Lower lobe of right lung (tissue), 2 donors: Measurements from ENCODE around the gene GRM7. TPM values are rescaled to one million over a fixed set of nuclear protein-coding genes. Genes with fewer than 3 reads are reported as not detected.

ENCODE experiments used
- ATAC-seq, 2 donors: fragments of 200-7000 bp; cut with Tn5 transposase; one replicate each; pipeline ENCODE4 v1.9.1; 2020 to 2022; ENCODE audit warnings: mild to moderate bottlenecking in 2 of 2, moderate library complexity in 2 of 2
- DNase-seq: peaks from one replicate; pipeline ENCODE4 v3.0.0-alpha.2; 2020
- H3K27ac ChIP-seq: fragments of 200-600 bp; one replicate; pipeline ENCODE4 v1.8.0; 2022
- H3K27me3 ChIP-seq: fragments of 200-600 bp; one replicate; pipeline ENCODE4 v1.8.0; 2022; ENCODE audit warnings: low read depth
- H3K36me3 ChIP-seq: fragments of 200-600 bp; one replicate; pipeline ENCODE4 v1.8.0; 2022; ENCODE audit warnings: mild to moderate bottlenecking
- H3K4me1 ChIP-seq: fragments of 200-600 bp; one replicate; pipeline ENCODE4 v1.8.0; 2022
- H3K4me3 ChIP-seq: fragments of 200-600 bp; one replicate; pipeline ENCODE4 v1.8.0; 2022; ENCODE audit warnings: mild to moderate bottlenecking
- H3K9me3 ChIP-seq: fragments of 200-600 bp; one replicate; pipeline ENCODE4 v1.8.0; 2022
- intact Hi-C: fragments of 100-400 bp; cut with DNase I; formaldehyde crosslinking; loops from one replicate; pipeline ENCODE4 v1.11.0; 2022
- total RNA-seq: library from RNA; stranded (reverse); fragmentation: NEBNext Ultra II Directional; extraction: Animal tissue kit (Norgen Biotek cat#: 25700); gene quantifications from one replicate; pipeline ENCODE4 v1.2.1, GENCODE V29; 2021
- TF ChIP-seq, protein P1 (sequence below): fragments of 200-600 bp; IDR thresholded peaks from one replicate; pipeline ENCODE4 v1.8.0; 2022; ENCODE audit warnings: antibody characterized with exemption, mild to moderate bottlenecking
- donor health status: DM: no; HTN: yes; CAD: no; lungs with severe emphysema.

GRM7 gene
- total RNA-seq, 1 donor from 2014 or later, result 0.86 TPM

- H3K36me3 ChIP-seq, result no peaks in the 10 kb centered on the region
- ATAC-seq (no peak), DNase-seq (no peak)
- no peaks in the 10 kb centered on the region for H3K4me1 ChIP-seq
- TF ChIP-seq, protein P1, sequence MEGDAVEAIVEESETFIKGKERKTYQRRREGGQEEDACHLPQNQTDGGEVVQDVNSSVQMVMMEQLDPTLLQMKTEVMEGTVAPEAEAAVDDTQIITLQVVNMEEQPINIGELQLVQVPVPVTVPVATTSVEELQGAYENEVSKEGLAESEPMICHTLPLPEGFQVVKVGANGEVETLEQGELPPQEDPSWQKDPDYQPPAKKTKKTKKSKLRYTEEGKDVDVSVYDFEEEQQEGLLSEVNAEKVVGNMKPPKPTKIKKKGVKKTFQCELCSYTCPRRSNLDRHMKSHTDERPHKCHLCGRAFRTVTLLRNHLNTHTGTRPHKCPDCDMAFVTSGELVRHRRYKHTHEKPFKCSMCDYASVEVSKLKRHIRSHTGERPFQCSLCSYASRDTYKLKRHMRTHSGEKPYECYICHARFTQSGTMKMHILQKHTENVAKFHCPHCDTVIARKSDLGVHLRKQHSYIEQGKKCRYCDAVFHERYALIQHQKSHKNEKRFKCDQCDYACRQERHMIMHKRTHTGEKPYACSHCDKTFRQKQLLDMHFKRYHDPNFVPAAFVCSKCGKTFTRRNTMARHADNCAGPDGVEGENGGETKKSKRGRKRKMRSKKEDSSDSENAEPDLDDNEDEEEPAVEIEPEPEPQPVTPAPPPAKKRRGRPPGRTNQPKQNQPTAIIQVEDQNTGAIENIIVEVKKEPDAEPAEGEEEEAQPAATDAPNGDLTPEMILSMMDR, result no peak
- H3K27me3 ChIP-seq, result no peaks in the 10 kb centered on the region
- H3K4me3 ChIP-seq, result no peak overlapping the region
- H3K27ac ChIP-seq, result no peak overlapping the region
- intact Hi-C loops, result no loop called here
- no peaks in the 10 kb centered on the region for H3K9me3 ChIP-seq
These were observed 712.4 kb downstream of the GRM7 start for GRCh38 chr3:7573330-7573729.

- H3K4me1 ChIP-seq, result no peaks in the 10 kb centered on the region
- H3K27me3 ChIP-seq, result no peaks in the 10 kb centered on the region
- no peak for ATAC-seq
- no peak overlapping the region for H3K27ac ChIP-seq
- H3K4me3 ChIP-seq, result no peak overlapping the region
- H3K36me3 ChIP-seq, result no peaks in the 10 kb centered on the region
- no peak for DNase-seq
- H3K9me3 ChIP-seq, result no peaks in the 10 kb centered on the region
- intact Hi-C loops, result no loop called here
- TF ChIP-seq, protein P1, result no peak
These were observed 713.5 kb downstream of the GRM7 start for GRCh38 chr3:7574435-7574834.

GRCh38 chr3:7576071-7576470, 715.2 kb downstream of the GRM7 start:
- DNase-seq (no peak), ATAC-seq (no peak)
- no peak overlapping the region for H3K4me3 ChIP-seq
- H3K36me3 ChIP-seq, result no peaks in the 10 kb centered on the region
- no peak overlapping the region for H3K27ac ChIP-seq
- TF ChIP-seq, protein P1, result no peak
- no peaks in the 10 kb centered on the region for H3K27me3 ChIP-seq
- intact Hi-C loops, result no loop called here
- H3K9me3 ChIP-seq, result no peaks in the 10 kb centered on the region
- H3K4me1 ChIP-seq, result no peaks in the 10 kb centered on the region

DNA sequence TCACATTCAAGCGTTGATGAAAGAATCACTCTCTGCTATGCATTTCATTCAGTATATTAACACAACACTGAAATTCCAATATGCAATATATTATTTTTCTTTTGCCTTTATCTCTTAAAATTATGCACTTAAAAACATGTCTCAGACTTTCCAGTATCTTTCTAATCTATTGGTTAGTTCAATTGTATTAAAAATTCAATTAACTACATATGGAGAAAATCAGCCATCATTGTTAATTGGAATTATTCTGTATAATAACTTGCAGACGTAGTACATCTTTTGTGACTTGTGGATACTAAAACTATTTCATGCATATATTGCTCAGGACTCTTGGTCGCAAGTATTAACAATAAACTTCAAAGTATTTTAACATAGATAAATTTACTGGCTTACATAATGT, 715.6 kb downstream of the GRM7 start:
- TF ChIP-seq, protein P1, result no peak
- ATAC-seq (no peak), DNase-seq (no peak)
- Histone ChIP-seq H3K27me3 (no peaks in the 10 kb centered on the region), H3K9me3 (no peaks in the 10 kb centered on the region), H3K4me1 (no peaks in the 10 kb centered on the region), H3K36me3 (no peaks in the 10 kb centered on the region), H3K4me3 (no peak overlapping the region), H3K27ac (no peak overlapping the region)
- intact Hi-C loops, result no loop called here

DNA sequence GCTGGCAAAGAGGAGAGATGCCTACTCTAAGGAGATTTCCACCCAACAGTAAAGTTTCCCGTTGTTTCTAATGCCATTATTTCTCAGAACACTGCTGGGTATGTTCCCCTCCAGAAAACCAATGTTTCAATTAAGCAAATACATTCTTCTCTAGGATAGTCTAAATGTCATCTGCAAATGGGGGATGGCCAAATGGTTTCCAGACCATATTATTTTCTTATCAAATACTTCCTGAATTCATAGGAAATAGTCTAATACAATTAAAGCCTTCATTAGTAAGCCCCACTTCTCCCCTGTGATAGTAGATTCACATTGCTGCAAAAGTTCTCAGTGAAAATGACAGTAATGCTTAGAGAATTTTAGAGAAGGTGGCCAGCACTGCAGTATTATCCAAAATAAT, 716.6 kb downstream of the GRM7 start:
- no peaks in the 10 kb centered on the region for H3K4me1 ChIP-seq
- H3K4me3 ChIP-seq, result no peak overlapping the region
- H3K27ac ChIP-seq, result no peak overlapping the region
- TF ChIP-seq, protein P1, result no peak
- H3K27me3 ChIP-seq, result no peaks in the 10 kb centered on the region
- intact Hi-C loops, result no loop called here
- ATAC-seq (no peak), DNase-seq (no peak)
- H3K36me3 ChIP-seq, result no peaks in the 10 kb centered on the region
- H3K9me3 ChIP-seq, result no peaks in the 10 kb centered on the region

DNA sequence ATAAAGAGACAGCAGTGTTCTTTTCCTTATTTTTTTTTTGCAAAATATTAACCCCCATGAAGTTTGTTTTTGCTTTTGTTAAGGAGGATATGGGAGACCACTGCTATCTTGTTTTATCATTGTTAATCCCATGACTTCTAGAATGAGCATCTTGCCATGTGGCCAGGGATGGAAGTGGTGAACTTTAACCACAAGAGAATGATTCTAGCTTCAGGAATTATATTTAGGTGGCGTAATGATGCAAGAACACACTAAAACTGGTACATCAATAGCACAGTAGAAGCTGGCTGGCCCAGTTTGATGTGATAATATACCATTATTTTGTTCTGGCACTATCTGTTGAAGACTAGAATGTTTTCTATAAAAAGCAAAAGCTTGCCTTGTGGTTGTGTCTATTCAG, 720.9 kb downstream of the GRM7 start:
- TF ChIP-seq, protein P1, result no peak
- intact Hi-C loops, result no loop called here
- no peaks in the 10 kb centered on the region for H3K27me3 ChIP-seq
- H3K4me3 ChIP-seq, result no peak overlapping the region
- no peak overlapping the region for H3K27ac ChIP-seq
- ATAC-seq, result no peak
- no peak for DNase-seq
- H3K4me1 ChIP-seq, result no peaks in the 10 kb centered on the region
- H3K9me3 ChIP-seq, result no peaks in the 10 kb centered on the region
- H3K36me3 ChIP-seq, result no peaks in the 10 kb centered on the region
